Choroid plexus epithelial cell (primary cell): ENCODE data around the gene RBFOX1.

Experiments used
- DNase-seq: peaks from one replicate; pipeline ENCODE4 v3.0.0-alpha.2; 2010; ENCODE audit warnings: low read depth
- H3K4me3 ChIP-seq: 2 replicates; pipeline ENCODE4 v1.5.1; 2011; ENCODE audit warnings: low read depth, mild to moderate bottlenecking, control low read depth, low read length, moderate library complexity
- TF ChIP-seq, protein P1 (sequence below): conservative IDR thresholded peaks from 2 replicates; pipeline ENCODE4 v1.5.1; 2011; ENCODE audit warnings: low read depth, mild to moderate bottlenecking, control low read depth, inconsistent platforms, low read length, moderate library complexity

The RBFOX1 gene

DNA sequence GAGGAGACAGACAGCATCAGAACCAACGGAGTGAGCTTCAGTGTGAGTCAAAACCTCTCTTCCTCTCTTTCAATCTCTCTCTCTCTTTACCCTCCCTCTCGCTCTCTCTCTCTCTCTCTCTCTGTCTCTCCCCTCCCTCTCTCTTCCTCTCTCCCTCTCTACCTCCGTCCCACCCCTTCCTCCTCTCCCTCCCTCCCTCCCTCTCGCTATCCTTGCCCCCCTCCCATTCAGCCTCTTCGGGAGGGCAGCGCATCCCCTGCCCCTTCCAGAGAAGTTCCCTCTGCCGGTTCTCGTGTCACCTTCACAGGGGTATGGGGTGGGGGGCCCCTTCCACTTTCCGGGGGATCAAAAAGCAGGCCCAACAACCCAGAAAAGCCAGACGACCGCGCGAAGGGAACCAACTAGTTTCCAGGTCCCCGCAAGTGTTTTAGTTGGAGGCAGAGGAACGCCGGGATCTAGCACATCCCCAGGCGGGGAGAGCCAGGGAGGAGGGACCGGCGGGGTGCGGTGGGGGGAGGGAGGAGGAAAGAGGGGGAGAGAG, 28.9 kb upstream of the RBFOX1 start:
- H3K4me3 ChIP-seq = no peak overlapping the region
- TF ChIP-seq, protein P1, sequence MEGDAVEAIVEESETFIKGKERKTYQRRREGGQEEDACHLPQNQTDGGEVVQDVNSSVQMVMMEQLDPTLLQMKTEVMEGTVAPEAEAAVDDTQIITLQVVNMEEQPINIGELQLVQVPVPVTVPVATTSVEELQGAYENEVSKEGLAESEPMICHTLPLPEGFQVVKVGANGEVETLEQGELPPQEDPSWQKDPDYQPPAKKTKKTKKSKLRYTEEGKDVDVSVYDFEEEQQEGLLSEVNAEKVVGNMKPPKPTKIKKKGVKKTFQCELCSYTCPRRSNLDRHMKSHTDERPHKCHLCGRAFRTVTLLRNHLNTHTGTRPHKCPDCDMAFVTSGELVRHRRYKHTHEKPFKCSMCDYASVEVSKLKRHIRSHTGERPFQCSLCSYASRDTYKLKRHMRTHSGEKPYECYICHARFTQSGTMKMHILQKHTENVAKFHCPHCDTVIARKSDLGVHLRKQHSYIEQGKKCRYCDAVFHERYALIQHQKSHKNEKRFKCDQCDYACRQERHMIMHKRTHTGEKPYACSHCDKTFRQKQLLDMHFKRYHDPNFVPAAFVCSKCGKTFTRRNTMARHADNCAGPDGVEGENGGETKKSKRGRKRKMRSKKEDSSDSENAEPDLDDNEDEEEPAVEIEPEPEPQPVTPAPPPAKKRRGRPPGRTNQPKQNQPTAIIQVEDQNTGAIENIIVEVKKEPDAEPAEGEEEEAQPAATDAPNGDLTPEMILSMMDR = no peak
- DNase-seq = no peak

DNA sequence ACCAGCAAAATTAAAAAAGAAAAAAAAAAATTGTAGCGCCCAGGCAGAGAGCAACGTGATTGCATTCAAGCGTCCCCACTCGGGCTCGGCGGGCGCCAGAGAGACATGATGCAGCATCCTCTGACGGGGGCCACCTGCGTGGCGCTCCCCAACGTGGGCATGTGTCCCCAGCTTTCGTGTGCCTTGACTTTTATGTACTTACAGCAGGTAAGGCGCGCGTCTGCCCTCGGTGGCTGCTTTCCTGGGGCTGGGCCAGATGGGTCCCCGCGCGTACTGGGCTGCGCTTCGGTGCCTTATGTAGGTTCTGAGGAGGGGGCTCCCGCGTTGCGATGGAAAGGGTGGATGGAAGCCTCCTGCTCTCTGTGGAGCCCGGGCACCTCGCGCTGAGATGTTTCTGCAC, 28.4 kb upstream of the RBFOX1 start:
- TF ChIP-seq, protein P1 = no peak
- no peak for DNase-seq
- no peak overlapping the region for H3K4me3 ChIP-seq

DNA sequence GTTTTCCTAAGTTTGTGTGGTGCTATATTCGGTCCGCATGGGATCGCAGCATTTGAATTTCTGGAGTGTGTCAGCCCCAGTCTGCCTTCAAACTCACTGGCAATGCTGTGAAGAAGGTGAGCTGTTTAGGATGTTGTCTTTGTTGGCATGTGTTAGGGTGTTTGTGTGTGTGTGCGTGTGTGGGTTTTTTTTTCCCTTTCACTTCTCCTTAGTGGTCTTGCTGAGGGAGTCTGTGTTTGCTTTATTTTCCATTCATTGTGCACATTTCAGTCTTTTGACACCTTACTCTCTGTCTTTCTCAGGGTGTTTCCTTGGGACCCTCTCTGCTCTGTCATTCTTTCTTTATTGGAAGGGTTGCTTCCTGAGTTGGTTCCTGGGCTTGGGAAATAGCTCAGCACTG, 27.7 kb upstream of the RBFOX1 start:
- no peak overlapping the region for H3K4me3 ChIP-seq
- DNase-seq = no peak
- TF ChIP-seq, protein P1 = no peak

DNA sequence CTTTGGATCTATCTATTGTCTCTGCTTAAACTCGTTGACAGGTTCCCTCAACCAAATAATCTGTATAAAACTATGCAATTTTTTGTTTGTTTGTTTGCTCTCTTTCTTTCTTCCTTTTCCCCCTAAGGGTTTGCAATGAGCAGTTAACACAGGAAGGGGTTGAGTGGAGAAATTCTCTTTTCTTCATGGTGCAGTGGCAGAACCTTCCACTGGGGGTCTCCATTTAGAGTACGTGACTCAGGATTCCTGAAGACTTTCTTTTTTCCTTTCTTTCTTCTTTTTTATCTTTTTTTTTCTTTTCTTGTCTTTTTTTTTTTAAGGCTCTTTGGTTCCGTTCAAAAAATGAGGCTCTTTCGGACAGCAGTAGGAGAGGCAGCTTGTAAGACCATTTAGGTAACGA, 19.5 kb upstream of the RBFOX1 start:
- TF ChIP-seq, protein P1 = no peak
- no peak for DNase-seq
- H3K4me3 ChIP-seq = no peak overlapping the region

DNA sequence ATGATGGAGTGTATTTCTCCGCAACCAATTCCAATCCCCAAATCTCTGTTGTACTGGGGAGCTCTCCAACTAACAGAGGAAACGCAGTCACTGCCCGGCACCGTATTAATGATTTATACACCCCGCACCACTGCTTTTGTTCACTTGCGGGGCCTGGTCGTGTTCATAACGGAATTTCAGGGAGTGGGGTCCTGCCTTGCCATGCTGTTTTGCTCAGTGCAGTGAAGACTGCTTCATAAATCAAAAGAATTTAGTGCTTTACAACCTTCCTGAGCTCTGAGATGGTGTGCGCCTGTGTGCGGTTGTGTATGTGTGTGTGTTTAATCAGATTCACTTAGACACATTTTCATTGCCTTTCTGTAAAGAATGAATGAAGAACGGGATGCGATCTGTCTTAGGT, 18.5 kb upstream of the RBFOX1 start:
- TF ChIP-seq, protein P1 = no peak
- no peak for DNase-seq
- H3K4me3 ChIP-seq = no peak overlapping the region

DNA sequence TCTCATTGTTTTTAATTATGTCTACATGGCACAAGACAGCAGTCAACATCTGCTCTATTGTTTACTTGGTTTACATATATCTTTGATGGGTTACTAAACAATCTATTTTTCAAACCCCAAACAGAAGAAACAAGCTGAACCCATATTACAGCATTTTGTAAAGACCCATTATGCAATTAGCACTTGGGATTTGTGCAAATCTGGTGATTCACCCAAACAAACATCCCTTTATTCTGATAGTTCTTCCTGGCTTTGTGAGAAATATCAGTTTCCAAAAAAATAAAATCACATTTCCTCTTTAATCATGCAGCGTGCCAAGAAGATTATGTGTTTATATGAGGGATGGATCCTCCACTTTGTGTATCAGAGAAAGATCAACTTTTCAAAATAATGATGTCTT, 16.8 kb upstream of the RBFOX1 start:
- TF ChIP-seq, protein P1 = no peak
- no peak overlapping the region for H3K4me3 ChIP-seq
- DNase-seq = no peak

DNA sequence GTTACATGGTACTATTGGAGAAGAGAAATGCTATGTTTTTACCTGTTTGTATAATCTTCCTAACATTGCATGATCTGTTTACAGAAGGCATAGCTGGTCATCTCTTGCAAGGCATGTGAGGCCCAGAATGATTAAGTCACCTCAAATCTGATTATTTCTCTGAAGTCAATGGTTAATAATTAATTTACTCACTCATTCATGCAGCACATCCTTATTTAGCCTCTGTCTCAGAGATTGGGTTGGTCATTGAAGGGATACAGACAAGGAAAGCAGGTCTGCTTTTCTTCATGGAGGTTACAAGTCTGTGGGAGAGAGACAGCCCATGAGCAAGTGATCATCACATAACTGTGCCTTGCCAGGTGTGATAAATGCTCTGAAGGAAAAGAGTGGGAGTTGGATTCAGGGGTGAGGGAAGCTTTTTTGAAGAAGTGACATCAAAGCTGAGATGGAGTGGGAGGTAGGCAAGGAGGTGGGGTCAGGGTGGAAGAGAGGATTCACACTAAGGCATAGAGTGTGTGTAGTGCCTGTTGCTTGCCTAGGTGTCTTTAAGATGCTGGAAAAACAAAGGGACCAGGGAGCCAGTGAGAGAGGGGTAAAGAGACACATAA, 16.3 kb upstream of the RBFOX1 start:
- DNase-seq = no peak
- no peak overlapping the region for H3K4me3 ChIP-seq
- TF ChIP-seq, protein P1 = no peak
